ENCODE measurements around the gene ACTG1. TPM values are rescaled to one million over a fixed set of nuclear protein-coding genes. Genes with fewer than 3 reads are reported as not detected.

Gene ACTG1
- total RNA-seq, 1 donor from 2014 or later = 5,342 TPM

GRCh38 chr17:81518785-81519283 lies 6.2 kb upstream of the ACTG1 start:
- peaks cover 15% of the 10 kb centered on the region for H3K27me3 Mint-ChIP-seq (ENCODE audit: unreplicated experiment)
- H3K36me3 Mint-ChIP-seq (ENCODE audit: unreplicated experiment) = no peaks in the 10 kb centered on the region
- peak overlapping the region; percentile 63 for H3K4me3 Mint-ChIP-seq (ENCODE audit: unreplicated experiment)
- no peak for DNase-seq
- H3K4me1 Mint-ChIP-seq (ENCODE audit: low read depth, unreplicated experiment) = peaks cover 13% of the 10 kb centered on the region
- no peak overlapping the region for H3K27ac Mint-ChIP-seq (ENCODE audit: unreplicated experiment)
- TF ChIP-seq CTCF (IDR thresholded peaks at IDR 0.05; ENCODE audit: partially characterized antibody, unreplicated experiment) = no peak
- peaks cover 10% of the 10 kb centered on the region for H3K9me3 Mint-ChIP-seq (ENCODE audit: unreplicated experiment)

- Mint-ChIP-seq H3K27ac (ENCODE audit: unreplicated experiment) (peak overlapping the region; percentile 57), H3K27me3 (ENCODE audit: unreplicated experiment) (peaks cover 15% of the 10 kb centered on the region), H3K4me1 (ENCODE audit: low read depth, unreplicated experiment) (peaks cover 13% of the 10 kb centered on the region), H3K9me3 (ENCODE audit: unreplicated experiment) (peaks cover 14% of the 10 kb centered on the region), H3K36me3 (ENCODE audit: unreplicated experiment) (no peaks in the 10 kb centered on the region), H3K4me3 (ENCODE audit: unreplicated experiment) (peak overlapping the region; percentile 63)
- no peak for TF ChIP-seq CTCF (IDR thresholded peaks at IDR 0.05; ENCODE audit: partially characterized antibody, unreplicated experiment)
- peak; percentile 68 for DNase-seq
Observed at GRCh38 chr17:81518113-81518784, 5.7 kb upstream of the ACTG1 start.

GRCh38 chr17:81517339-81518112 lies 4.9 kb upstream of the ACTG1 start:
- no peak for DNase-seq
- H3K9me3 Mint-ChIP-seq (ENCODE audit: unreplicated experiment) = peaks cover 14% of the 10 kb centered on the region
- H3K27me3 Mint-ChIP-seq (ENCODE audit: unreplicated experiment) = peaks cover 13% of the 10 kb centered on the region
- H3K4me3 Mint-ChIP-seq (ENCODE audit: unreplicated experiment) = peak overlapping the region; percentile 63
- TF ChIP-seq CTCF (IDR thresholded peaks at IDR 0.05; ENCODE audit: partially characterized antibody, unreplicated experiment) = no peak
- no peaks in the 10 kb centered on the region for H3K36me3 Mint-ChIP-seq (ENCODE audit: unreplicated experiment)
- peaks cover 13% of the 10 kb centered on the region for H3K4me1 Mint-ChIP-seq (ENCODE audit: low read depth, unreplicated experiment)
- H3K27ac Mint-ChIP-seq (ENCODE audit: unreplicated experiment) = peak overlapping the region; percentile 57

GRCh38 chr17:81517009-81517338 lies 4.4 kb upstream of the ACTG1 start:
- DNase-seq = no peak
- H3K4me3 Mint-ChIP-seq (ENCODE audit: unreplicated experiment) = peak overlapping the region; percentile 92
- peaks cover 14% of the 10 kb centered on the region for H3K9me3 Mint-ChIP-seq (ENCODE audit: unreplicated experiment)
- TF ChIP-seq CTCF (IDR thresholded peaks at IDR 0.05; ENCODE audit: partially characterized antibody, unreplicated experiment) = no peak
- peaks cover 12% of the 10 kb centered on the region for H3K27me3 Mint-ChIP-seq (ENCODE audit: unreplicated experiment)
- H3K36me3 Mint-ChIP-seq (ENCODE audit: unreplicated experiment) = peaks cover under 1% of the 10 kb centered on the region
- H3K27ac Mint-ChIP-seq (ENCODE audit: unreplicated experiment) = no peak overlapping the region
- H3K4me1 Mint-ChIP-seq (ENCODE audit: low read depth, unreplicated experiment) = peaks cover 13% of the 10 kb centered on the region

- Mint-ChIP-seq H3K36me3 (ENCODE audit: unreplicated experiment) (peaks cover 5% of the 10 kb centered on the region), H3K4me1 (ENCODE audit: low read depth, unreplicated experiment) (peaks cover 11% of the 10 kb centered on the region), H3K9me3 (ENCODE audit: unreplicated experiment) (peaks cover 18% of the 10 kb centered on the region), H3K4me3 (ENCODE audit: unreplicated experiment) (peak overlapping the region; percentile 92), H3K27me3 (ENCODE audit: unreplicated experiment) (peaks cover 17% of the 10 kb centered on the region), H3K27ac (ENCODE audit: unreplicated experiment) (no peak overlapping the region)
- DNase-seq = no peak
- no peak for TF ChIP-seq CTCF (IDR thresholded peaks at IDR 0.05; ENCODE audit: partially characterized antibody, unreplicated experiment)
Observed at GRCh38 chr17:81516439-81516838, 3.8 kb upstream of the ACTG1 start.
